HEK293 (cell line): Measurements from ENCODE around the gene CRACR2A.

Source experiments
- CTCF ChIA-PET: fragments of 350-600 bp; formaldehyde crosslinking; extraction: SDS; loops from one replicate; lab custom pipeline; 2021; ENCODE audit warnings: antibody characterized with exemption; lab: Yijun Ruan, JAX
- POLR2A ChIA-PET: fragments of 300-600 bp; formaldehyde crosslinking; extraction: SDS; loops from one replicate; lab custom pipeline; 2020; ENCODE audit warnings: antibody characterized with exemption, inconsistent platforms; lab: Yijun Ruan, JAX
- H3K27ac ChIP-seq: fragments of 200-500 bp; sonication (Bioruptor generic); 2 replicates; pipeline ENCODE4 v1.5.1; 2014; ENCODE audit warnings: low read depth, low read length, control low read depth, inconsistent platforms; ENCODE audit errors: extremely low read depth
- H3K36me3 ChIP-seq, 2 experiments: fragments of 200-500 bp in 1 of 2; sonication (Bioruptor generic) in 1 of 2; 1 replicate in 1 of 2; 2 replicates in 1 of 2; pipeline ENCODE4 v1.5.1; 2014 to 2017; ENCODE audit warnings: inconsistent platforms in 2 of 2, low read length in 2 of 2; ENCODE audit not compliant: control insufficient read depth in 2 of 2, insufficient read depth in 1 of 2
- H3K4me1 ChIP-seq: fragments of 200-500 bp; sonication (Bioruptor generic); 2 replicates; pipeline ENCODE4 v1.5.1; 2014; ENCODE audit warnings: mild to moderate bottlenecking, low read length, inconsistent platforms; ENCODE audit not compliant: control insufficient read depth, insufficient read depth
- H3K4me3 ChIP-seq: 2 replicates; pipeline ENCODE4 v1.5.1; 2011; ENCODE audit warnings: low read depth, mild to moderate bottlenecking, control low read depth, low read length, moderate library complexity
- H3K9me3 ChIP-seq: fragments of 200-500 bp; sonication (Bioruptor generic); 2 replicates; pipeline ENCODE4 v1.5.1; 2014; ENCODE audit warnings: low read depth, low read length, inconsistent platforms; ENCODE audit not compliant: control insufficient read depth, insufficient read depth
- GFI1B ChIP-seq: fragments of 450-650 bp; formaldehyde crosslinking; IDR thresholded peaks from 2 replicates; pipeline ENCODE4 v1.5.1; 2016; ENCODE audit warnings: missing biosample characterization, missing genetic modification characterization
- GLIS2 ChIP-seq: fragments of 450-650 bp; formaldehyde crosslinking; IDR thresholded peaks from 2 replicates; pipeline ENCODE4 v1.5.1; 2016; ENCODE audit warnings: missing biosample characterization, missing genetic modification characterization
- HOXA7 ChIP-seq: sonication (generic); formaldehyde crosslinking; IDR thresholded peaks from 2 replicates; pipeline ENCODE4 v1.8.1; 2022; ENCODE audit warnings: missing genetic modification reagents, borderline replicate concordance
- HOXD13 ChIP-seq: sonication (generic); formaldehyde crosslinking; IDR thresholded peaks from 2 replicates; pipeline ENCODE4 v1.8.0; 2022; ENCODE audit warnings: missing genetic modification reagents, borderline replicate concordance
- KLF8 ChIP-seq: fragments of 450-650 bp; formaldehyde crosslinking; IDR thresholded peaks from 2 replicates; pipeline ENCODE4 v1.5.1; 2016; ENCODE audit warnings: missing biosample characterization, missing genetic modification characterization
- SETDB1 ChIP-seq: IDR thresholded peaks from one replicate; pipeline ENCODE4 v1.6.1; 2017; ENCODE audit warnings: mild to moderate bottlenecking, low read length, moderate library complexity, mixed read lengths; ENCODE audit not compliant: insufficient read length
- SP3 ChIP-seq: fragments of 450-650 bp; formaldehyde crosslinking; IDR thresholded peaks from 2 replicates; pipeline ENCODE4 v1.5.1; 2016; ENCODE audit warnings: missing biosample characterization, missing genetic modification characterization
- ZBTB8A ChIP-seq: fragments of 450-650 bp; formaldehyde crosslinking; IDR thresholded peaks from 2 replicates; pipeline ENCODE4 v1.5.1; 2016; ENCODE audit warnings: missing biosample characterization, missing genetic modification characterization
- ZEB2 ChIP-seq: fragments of 450-650 bp; formaldehyde crosslinking; IDR thresholded peaks from 2 replicates; pipeline ENCODE4 v1.5.1; 2016; ENCODE audit warnings: missing biosample characterization, missing genetic modification characterization
- ZFP37 ChIP-seq: fragments of 450-650 bp; formaldehyde crosslinking; IDR thresholded peaks from 2 replicates; pipeline ENCODE4 v1.5.1; 2016; ENCODE audit warnings: missing biosample characterization, missing genetic modification characterization
- ZNF155 ChIP-seq: fragments of 450-650 bp; formaldehyde crosslinking; IDR thresholded peaks from 2 replicates; pipeline ENCODE4 v1.5.1; 2016; ENCODE audit warnings: missing biosample characterization, missing genetic modification characterization
- ZNF311 ChIP-seq: fragments of 450-650 bp; formaldehyde crosslinking; IDR thresholded peaks from 2 replicates; pipeline ENCODE4 v1.5.1; 2017; ENCODE audit warnings: missing biosample characterization, missing genetic modification characterization, borderline replicate concordance
- ZNF366 ChIP-seq: fragments of 450-650 bp; formaldehyde crosslinking; conservative IDR thresholded peaks from 2 replicates; pipeline ENCODE4 v1.5.1; 2016; ENCODE audit warnings: missing biosample characterization, missing genetic modification characterization
- ZNF416 ChIP-seq: fragments of 450-650 bp; formaldehyde crosslinking; IDR thresholded peaks from 2 replicates; pipeline ENCODE4 v1.5.1; 2016; ENCODE audit warnings: missing biosample characterization, missing genetic modification characterization
- ZNF48 ChIP-seq: fragments of 450-650 bp; formaldehyde crosslinking; IDR thresholded peaks from 2 replicates; pipeline ENCODE4 v1.5.1; 2016; ENCODE audit warnings: missing biosample characterization, missing genetic modification characterization
- ZNF510 ChIP-seq: fragments of 450-650 bp; formaldehyde crosslinking; IDR thresholded peaks from 2 replicates; pipeline ENCODE4 v1.5.1; 2018; ENCODE audit warnings: mild to moderate bottlenecking, missing genetic modification characterization, missing biosample characterization; ENCODE audit not compliant: insufficient replicate concordance
- ZNF548 ChIP-seq: fragments of 450-650 bp; formaldehyde crosslinking; IDR thresholded peaks from 2 replicates; pipeline ENCODE4 v1.5.1; 2016; ENCODE audit warnings: missing biosample characterization, missing genetic modification characterization
- ZNF561 ChIP-seq: fragments of 450-650 bp; IDR thresholded peaks from 2 replicates; pipeline ENCODE4 v1.5.1; 2018; ENCODE audit warnings: missing biosample characterization, missing genetic modification characterization, borderline replicate concordance
- ZNF571 ChIP-seq: fragments of 450-650 bp; formaldehyde crosslinking; IDR thresholded peaks from 2 replicates; pipeline ENCODE4 v1.5.0; 2017; ENCODE audit warnings: missing biosample characterization, missing genetic modification characterization
- ZNF621 ChIP-seq: fragments of 450-650 bp; formaldehyde crosslinking; IDR thresholded peaks from 2 replicates; pipeline ENCODE4 v1.5.1; 2017; ENCODE audit warnings: missing biosample characterization, missing genetic modification characterization
- ZNF654 ChIP-seq: fragments of 450-650 bp; formaldehyde crosslinking; IDR thresholded peaks from 2 replicates; pipeline ENCODE4 v1.5.1; 2016; ENCODE audit warnings: low read depth, missing biosample characterization, missing genetic modification characterization
- ZNF677 ChIP-seq: fragments of 450-650 bp; IDR thresholded peaks from 2 replicates; pipeline ENCODE4 v1.5.0; 2018; ENCODE audit warnings: missing biosample characterization, mild to moderate bottlenecking, missing genetic modification characterization, moderate library complexity
- ZNF777 ChIP-seq: fragments of 450-650 bp; formaldehyde crosslinking; IDR thresholded peaks from 2 replicates; pipeline ENCODE4 v1.5.1; 2017; ENCODE audit warnings: missing biosample characterization, missing genetic modification characterization, borderline replicate concordance
- ZNF843 ChIP-seq: fragments of 450-650 bp; formaldehyde crosslinking; IDR thresholded peaks from 2 replicates; pipeline ENCODE4 v1.5.1; 2016; ENCODE audit warnings: missing biosample characterization, missing genetic modification characterization
- ZSCAN16 ChIP-seq: fragments of 450-650 bp; formaldehyde crosslinking; IDR thresholded peaks from 2 replicates; pipeline ENCODE4 v1.5.1; 2016; ENCODE audit warnings: missing biosample characterization, missing genetic modification characterization
- TF ChIP-seq, protein P1 (sequence below): fragments of 450-650 bp; formaldehyde crosslinking; IDR thresholded peaks from 2 replicates; pipeline ENCODE4 v1.5.1; 2016; ENCODE audit warnings: missing biosample characterization, missing genetic modification characterization, low read depth
- TF ChIP-seq, protein P2 (sequence below): fragments of 450-650 bp; formaldehyde crosslinking; optimal IDR thresholded peaks from 2 replicates; pipeline ENCODE3; 2016; ENCODE audit warnings: missing biosample characterization, mild to moderate bottlenecking, missing genetic modification characterization
- TF ChIP-seq, protein P3 (sequence below): fragments of 450-650 bp; formaldehyde crosslinking; IDR thresholded peaks from 2 replicates; pipeline ENCODE4 v1.5.1; 2017; ENCODE audit warnings: missing biosample characterization, missing genetic modification characterization

The CRACR2A gene

DNA sequence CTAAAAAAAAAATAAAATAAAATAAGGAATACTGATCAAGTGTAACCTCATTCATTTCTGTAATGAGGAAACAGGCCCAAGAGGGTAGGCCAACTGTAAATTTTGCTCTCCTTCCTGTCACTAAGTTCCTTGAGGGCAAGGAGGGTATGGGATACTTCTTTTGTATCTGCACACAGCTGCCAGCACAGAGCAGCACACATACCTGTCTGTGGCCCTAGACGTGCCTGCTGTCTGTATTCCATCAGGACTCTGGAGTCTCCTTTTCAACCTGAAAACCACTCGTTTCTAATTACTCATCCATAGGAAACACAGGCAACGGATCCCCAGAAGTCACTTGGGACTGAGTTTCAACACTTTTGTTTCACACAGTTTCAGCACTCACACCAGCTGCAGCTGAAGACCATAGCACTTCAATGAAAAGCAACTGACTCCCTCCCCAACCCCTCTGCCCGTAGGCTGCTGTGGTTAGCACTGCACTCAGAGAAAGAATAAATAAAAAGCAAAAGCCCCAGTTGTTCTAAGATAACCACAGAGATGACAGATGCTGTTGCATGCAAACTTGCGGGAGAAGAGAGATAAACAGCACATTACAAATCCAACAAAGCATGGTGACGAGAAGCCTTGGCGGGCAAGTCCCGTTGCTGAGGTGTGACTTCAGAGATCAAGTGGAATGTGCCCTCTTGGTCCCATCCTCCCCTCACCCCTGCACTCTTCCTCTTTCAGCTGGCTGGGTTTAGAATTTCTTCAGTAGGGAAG is 24.9 kb downstream of the CRACR2A start:
- Histone ChIP-seq H3K9me3 (no peaks in the 10 kb centered on the region), H3K27ac (no peak overlapping the region), H3K4me3 (no peak overlapping the region), H3K4me1 (no peaks in the 10 kb centered on the region), H3K36me3 (no peaks in the 10 kb centered on the region)
- POLR2A ChIA-PET: interaction anchor here (1.3 kb wide), 1 partner anchor 13 kb away, joined by 3 read pairs; no protein-coding TSS in a partner anchor
- CTCF ChIA-PET: no interaction called here
- TF ChIP-seq ZNF654 (tag by site-specific recombination) (no peak), ZNF677 (tag by site-specific recombination) (no peak), HOXA7 (CRISPR knock-in tag) (no peak), ZBTB8A (tag by site-specific recombination) (no peak), ZNF311 (tag by site-specific recombination) (no peak), ZNF155 (tag by site-specific recombination) (no peak), ZNF571 (no peak), ZFP37 (tag by site-specific recombination) (no peak), ZNF561 (tag by site-specific recombination) (no peak), ZNF366 (no peak)
- TF ChIP-seq, protein P1, sequence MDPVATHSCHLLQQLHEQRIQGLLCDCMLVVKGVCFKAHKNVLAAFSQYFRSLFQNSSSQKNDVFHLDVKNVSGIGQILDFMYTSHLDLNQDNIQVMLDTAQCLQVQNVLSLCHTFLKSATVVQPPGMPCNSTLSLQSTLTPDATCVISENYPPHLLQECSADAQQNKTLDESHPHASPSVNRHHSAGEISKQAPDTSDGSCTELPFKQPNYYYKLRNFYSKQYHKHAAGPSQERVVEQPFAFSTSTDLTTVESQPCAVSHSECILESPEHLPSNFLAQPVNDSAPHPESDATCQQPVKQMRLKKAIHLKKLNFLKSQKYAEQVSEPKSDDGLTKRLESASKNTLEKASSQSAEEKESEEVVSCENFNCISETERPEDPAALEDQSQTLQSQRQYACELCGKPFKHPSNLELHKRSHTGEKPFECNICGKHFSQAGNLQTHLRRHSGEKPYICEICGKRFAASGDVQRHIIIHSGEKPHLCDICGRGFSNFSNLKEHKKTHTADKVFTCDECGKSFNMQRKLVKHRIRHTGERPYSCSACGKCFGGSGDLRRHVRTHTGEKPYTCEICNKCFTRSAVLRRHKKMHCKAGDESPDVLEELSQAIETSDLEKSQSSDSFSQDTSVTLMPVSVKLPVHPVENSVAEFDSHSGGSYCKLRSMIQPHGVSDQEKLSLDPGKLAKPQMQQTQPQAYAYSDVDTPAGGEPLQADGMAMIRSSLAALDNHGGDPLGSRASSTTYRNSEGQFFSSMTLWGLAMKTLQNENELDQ (tag by site-specific recombination): no peak
- TF ChIP-seq, protein P2, sequence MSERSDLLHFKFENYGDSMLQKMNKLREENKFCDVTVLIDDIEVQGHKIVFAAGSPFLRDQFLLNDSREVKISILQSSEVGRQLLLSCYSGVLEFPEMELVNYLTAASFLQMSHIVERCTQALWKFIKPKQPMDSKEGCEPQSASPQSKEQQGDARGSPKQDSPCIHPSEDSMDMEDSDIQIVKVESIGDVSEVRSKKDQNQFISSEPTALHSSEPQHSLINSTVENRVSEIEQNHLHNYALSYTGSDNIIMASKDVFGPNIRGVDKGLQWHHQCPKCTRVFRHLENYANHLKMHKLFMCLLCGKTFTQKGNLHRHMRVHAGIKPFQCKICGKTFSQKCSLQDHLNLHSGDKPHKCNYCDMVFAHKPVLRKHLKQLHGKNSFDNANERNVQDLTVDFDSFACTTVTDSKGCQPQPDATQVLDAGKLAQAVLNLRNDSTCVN (tag by site-specific recombination): no peak

DNA sequence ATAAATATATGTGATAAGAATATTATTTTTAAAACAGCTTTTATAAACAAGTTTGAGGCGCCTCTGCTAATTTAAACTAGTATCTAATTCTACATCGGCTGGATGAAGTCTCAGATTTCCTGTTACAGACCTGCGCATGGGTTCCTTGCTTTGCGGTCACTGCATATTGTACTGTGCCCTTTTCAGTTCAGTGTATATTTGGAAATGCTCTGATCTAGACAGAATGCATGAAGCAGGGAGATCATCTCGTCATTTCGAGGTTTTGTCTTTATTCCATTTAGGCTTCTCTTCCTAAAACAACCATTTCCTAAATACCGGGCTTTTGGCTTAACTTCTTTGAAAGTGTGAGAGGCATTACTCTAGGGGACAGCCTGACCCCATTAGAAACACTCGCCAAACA is 25.6 kb downstream of the CRACR2A start:
- no peak overlapping the region for H3K27ac ChIP-seq
- TF ChIP-seq ZNF843 (tag by site-specific recombination) (no peak), GFI1B (tag by site-specific recombination) (no peak), HOXD13 (CRISPR knock-in tag) (no peak), ZNF777 (no peak), SETDB1 (no peak), ZNF510 (tag by site-specific recombination) (no peak), ZNF416 (tag by site-specific recombination) (no peak), ZNF621 (tag by site-specific recombination) (no peak), ZNF48 (tag by site-specific recombination) (no peak), ZSCAN16 (tag by site-specific recombination) (no peak), GLIS2 (tag by site-specific recombination) (no peak), ZNF548 (tag by site-specific recombination) (no peak), KLF8 (tag by site-specific recombination) (no peak), ZEB2 (no peak), SP3 (no peak)
- TF ChIP-seq, protein P3, sequence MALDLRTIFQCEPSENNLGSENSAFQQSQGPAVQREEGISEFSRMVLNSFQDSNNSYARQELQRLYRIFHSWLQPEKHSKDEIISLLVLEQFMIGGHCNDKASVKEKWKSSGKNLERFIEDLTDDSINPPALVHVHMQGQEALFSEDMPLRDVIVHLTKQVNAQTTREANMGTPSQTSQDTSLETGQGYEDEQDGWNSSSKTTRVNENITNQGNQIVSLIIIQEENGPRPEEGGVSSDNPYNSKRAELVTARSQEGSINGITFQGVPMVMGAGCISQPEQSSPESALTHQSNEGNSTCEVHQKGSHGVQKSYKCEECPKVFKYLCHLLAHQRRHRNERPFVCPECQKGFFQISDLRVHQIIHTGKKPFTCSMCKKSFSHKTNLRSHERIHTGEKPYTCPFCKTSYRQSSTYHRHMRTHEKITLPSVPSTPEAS (tag by site-specific recombination): no peak
- no peaks in the 10 kb centered on the region for H3K9me3 ChIP-seq
- no peaks in the 10 kb centered on the region for H3K4me1 ChIP-seq
- no peaks in the 10 kb centered on the region for H3K36me3 ChIP-seq
- H3K4me3 ChIP-seq: no peak overlapping the region
- POLR2A ChIA-PET: no interaction called here
- CTCF ChIA-PET: interaction anchor here (0.6 to 1.0 kb wide), 2 partner anchors 18 to 42 kb away, joined by 3 read pairs; no protein-coding TSS in a partner anchor
